GM04504 (cell line): Measurements from ENCODE around the gene APOBEC3H.

Experiments
- DNase-seq: peaks from one replicate; pipeline ENCODE4 v3.0.0-alpha.2; 2012; ENCODE audit warnings: low read depth

APOBEC3H gene

DNA sequence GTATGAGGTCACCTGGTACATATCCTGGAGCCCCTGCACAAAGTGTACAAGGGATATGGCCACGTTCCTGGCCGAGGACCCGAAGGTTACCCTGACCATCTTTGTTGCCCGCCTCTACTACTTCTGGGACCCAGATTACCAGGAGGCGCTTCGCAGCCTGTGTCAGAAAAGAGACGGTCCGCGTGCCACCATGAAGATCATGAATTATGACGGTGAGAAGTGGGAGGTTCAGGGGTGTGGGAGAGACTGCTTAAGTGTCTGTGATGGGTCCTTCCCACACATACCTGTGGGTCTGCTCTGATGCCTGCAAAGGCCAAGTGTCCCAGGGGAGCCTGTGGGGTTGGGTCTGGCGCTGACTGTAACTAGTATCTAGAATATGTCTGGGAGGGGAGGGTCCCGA, 16.0 kb upstream of the APOBEC3H start:
- no peak for DNase-seq

DNA sequence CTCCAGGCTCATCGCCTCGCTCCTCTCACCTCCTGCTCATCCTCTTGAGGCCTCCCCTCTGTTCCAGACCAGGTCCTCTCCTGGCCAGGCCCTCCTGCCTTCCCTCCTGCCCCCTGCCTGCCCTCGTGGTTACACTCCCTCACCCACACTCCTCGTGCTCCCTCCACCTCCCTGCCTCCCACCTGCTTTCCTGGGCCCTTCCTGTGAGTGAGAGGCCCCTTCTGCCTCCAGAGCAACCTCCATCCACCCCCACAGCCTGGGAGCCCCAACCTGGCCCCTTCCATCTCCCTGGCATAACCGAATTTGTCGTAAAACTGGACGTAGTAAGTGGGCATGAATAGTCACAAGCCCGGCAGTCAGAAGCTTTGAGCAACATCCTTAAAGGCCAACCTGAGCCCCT, 15.4 kb upstream of the APOBEC3H start:
- DNase-seq, result no peak

DNA sequence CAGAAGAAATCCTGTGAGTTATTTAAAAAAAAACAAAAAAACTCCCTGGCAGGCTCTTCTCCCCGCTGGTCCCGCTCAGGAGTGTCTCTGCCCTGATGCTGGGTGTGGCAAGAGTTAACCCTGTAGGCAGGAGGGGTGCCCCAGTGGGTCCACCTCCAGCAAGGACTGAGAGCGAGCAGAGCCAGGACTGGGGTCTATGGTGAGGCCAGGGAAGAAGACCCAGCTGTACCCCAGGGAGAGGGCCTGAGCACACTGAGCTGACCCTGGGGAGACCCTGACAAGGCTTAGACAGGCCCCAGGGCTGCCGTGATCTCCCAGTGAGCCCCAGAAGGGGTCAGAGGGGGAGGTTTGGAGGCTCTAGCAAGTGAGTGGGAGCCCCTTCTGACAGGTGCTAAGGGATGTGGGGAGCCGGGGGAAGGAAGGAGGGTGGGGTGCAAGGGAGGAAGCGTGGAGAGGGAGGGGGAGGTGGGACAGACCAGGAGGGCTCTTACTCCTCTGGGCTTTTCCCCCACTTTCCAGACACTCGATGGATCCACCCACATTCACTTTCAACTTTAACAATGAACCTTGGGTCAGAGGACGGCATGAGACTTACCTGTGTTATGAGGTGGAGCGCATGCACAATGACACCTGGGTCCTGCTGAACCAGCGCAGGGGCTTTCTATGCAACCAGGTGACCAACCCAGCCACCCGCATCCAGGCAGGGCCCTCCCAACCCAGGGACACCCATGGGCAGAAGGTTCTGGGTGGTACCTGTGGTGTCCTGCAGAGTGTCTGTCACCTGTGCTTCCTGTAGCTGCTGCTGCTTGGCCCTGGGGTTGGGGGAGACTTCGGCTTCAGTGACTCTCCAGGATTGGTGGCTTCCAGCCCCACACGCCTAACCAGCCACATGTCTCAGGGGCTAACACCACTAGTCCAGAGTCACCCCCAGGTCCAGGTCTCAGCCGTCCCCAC, 13.6 kb upstream of the APOBEC3H start:
- DNase-seq, result no peak

DNA sequence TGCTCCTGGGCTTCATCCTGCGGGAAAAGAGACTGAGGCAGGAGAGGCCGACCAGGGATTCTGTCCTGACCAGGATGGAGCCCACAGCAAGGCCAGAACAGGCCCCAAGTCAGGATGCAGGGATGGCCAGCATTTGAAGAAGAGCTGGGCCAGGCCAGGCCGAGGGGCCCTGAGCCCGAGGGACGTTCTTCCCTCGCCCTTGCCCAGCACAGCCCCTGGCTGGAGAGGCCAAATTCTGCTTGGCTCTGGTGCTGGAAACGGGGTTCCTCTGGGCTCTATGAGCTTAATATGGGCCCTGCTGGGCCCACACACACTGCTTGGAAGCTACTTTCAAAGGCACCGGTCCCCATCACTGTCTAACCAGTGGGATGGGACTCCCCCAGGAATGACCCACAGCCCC, 12.4 kb upstream of the APOBEC3H start:
- no peak for DNase-seq

DNA sequence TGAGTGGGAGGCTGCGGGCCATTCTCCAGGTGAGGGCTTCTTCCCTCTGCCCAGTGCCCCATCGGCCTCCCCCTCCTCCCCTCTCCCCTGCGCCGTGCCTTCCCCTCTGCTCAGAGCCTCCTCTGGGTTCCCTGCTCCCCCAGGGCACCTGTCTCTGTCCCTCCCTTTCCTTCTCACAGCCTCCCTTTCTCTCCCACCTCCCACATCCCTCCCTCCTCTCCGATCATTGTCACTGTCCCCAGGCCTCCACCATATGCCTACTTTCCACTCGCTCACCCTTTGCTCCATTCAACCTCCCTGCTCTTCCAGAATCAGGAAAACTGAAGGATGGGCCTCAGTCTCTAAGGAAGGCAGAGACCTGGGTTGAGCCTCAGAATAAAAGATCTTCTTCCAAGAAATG, 9.9 kb upstream of the APOBEC3H start:
- no peak for DNase-seq

DNA sequence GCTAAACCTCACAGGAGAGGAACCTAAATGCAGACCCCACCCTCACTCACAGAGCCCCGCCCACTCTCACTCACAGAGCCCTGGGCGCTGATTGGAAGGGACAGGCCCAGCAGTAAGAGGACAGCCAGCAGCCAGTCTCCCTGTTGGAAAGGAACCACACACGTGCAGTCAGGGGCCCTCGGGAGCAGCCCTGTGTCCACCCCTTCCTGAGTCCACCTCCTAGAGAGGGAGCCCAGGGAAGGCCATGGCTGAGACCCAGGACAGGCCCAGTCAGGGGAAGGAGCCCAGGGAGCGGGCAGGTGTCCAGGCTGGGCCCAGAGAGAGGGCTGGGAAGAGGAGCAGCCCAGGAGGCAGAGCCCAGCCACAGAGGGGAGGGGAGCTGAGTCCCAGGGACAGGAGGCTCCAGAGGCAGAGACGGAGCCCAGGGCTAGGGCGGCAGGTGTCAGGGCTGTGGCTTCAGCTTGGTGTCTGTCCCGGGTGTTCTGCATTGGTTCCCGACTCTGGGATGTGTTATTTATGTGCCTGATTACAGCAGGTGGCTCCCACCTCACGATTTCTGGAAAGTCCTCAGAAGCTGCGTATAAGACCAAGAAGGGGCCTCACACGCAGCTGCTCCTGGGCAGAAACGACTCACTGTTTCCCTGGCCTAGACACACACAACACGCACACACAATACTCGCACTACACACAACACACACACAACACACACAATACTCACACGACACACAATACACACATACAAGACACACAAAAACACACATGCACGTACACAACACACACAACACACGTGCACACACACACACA, 9.0 kb upstream of the APOBEC3H start:
- DNase-seq, result no peak

DNA sequence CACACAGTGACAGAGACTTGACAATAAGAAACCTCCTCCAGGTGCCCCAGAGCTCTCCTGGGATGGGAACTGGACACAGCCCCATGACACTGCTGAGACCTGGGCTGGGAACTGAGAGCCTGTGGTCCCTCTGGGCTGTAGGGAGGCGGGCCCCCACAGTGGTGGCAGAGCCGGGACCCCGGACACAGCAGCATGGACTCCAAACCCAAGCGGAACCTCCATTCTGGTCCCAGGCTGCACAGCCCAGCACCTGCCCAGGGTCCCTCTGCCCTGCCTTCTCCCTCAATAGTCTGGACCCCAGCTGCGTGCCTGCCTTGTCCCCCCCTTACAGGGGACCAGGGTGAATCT, 8.4 kb upstream of the APOBEC3H start:
- no peak for DNase-seq

DNA sequence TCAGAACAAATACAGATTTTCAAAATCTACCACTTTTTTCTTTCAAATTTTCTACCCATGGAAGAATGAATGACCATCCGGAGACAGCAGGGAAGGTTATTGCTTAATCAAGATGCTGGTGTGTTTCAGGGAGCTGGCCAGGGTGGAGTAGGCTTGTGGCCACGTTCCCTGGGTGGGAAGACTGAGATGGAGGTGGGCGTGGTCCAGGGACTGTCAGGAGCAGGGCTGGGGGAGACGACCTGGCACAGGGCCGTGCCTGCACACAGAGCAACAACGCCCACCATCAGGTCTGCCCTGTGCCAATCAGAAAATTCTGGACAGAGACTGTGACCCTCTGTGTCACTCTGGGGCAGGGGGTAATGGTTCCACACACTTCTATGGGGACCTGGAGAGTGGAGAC, 7.1 kb upstream of the APOBEC3H start:
- no peak for DNase-seq

DNA sequence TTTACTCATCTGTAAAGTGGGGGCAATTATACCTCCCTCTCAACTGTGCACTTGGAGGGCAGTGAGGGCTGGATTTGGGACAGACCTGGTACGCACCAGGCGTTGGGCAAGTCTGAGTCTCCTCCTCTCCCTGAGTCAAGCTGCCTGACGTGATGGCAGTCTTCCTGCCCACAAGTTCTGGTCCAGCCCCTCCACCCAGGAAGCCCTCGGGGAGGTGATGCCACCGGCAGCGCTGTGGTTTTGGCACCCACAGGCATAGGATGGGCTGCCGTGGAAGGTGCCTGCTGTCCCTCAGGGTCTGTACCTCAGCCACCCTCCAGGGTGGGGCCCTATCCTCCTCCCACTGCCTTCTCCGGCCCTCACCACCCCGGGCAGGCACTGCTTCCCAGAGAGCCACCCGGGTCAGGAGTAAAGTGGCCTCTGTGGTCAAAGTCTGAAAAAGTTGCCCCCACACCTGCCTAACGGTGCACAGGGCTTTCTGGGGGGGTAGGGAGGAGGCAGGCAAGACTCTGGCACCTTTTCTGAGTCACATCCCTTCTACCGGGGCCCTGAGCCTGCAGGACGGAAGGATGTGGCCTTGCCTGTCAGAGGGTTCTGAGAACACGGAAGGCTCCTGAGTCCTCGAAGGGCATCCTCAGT, 6.5 kb upstream of the APOBEC3H start:
- no peak for DNase-seq

DNA sequence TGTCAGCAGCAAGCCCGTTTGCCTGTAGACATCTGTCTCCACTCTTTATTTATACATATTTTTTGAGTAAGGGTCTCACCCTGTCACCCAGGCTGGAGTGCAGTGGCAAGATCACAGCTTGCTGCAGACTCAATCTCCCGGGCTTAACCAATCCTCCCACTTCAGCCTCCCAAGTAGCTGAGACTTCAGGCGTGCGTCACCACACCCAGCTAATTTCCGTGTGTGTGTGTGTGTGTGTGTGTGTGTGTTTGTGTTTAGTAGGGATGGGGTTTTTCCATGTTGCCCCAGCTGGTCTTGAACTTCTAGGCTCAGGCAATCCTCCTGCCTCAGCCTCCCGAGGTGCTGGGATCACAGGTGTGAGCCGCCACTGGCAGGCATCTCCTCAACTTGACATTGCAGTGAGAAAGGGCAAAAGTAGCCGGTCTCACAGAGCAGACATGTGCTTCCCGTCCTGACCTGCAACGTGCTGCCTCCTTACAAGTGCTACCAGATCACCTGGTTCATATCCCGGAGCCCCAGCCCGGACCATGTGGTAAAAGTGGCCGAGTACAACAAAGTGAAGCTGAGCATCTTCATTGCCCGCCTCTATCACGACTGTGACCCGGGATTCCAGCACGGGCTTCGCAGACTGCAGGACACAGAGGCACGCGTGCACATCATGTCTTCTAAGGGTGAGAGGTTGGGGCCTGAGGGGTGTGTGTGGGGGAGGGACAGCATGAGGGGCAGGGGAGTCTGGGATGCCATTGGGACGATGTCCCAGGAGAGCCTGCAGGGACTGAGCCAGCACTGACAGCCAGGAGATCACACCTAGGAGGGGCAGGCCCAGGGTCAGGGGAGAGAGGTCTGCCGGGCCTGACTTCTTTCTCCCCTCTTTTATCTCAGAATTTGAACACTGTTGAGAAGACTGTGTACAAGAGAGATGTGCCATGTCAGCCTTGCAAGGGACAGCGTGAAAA, 5.6 kb upstream of the APOBEC3H start:
- no peak for DNase-seq

DNA sequence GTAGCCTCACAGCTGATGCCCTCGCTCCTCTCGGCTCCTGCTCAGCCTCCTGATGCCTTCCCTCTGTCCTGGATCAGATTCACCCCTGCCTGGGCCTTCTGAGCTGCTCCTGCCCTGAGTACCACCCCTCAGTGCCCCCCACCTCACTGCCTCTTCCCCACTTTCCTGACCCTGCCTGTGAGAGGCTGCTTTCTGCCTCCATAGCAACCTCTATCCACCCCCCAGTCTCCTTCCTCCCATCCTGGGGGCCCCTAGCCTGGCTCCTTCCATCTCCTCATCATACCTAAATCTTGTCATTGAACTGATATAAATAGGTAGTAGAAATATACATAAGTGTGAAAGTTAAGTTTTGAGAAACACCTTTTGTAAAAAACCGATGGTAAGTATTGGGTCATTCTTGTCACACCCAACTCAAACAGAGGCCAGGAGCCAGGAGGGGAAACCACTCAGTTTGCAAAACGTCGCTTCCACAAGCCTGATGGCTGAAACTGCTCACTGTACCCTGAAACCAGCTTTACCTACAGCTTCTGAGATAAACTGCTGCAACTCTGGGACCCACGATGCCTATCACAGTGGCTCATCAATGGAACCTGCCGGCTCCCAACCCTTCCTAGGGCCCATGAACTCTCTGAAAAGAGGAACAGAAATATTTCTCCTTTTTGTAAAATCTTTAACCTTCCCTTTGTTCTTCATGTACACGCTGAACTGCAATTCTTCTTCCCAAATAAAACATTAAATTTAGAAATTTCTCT, 4.8 kb upstream of the APOBEC3H start:
- no peak for DNase-seq

DNA sequence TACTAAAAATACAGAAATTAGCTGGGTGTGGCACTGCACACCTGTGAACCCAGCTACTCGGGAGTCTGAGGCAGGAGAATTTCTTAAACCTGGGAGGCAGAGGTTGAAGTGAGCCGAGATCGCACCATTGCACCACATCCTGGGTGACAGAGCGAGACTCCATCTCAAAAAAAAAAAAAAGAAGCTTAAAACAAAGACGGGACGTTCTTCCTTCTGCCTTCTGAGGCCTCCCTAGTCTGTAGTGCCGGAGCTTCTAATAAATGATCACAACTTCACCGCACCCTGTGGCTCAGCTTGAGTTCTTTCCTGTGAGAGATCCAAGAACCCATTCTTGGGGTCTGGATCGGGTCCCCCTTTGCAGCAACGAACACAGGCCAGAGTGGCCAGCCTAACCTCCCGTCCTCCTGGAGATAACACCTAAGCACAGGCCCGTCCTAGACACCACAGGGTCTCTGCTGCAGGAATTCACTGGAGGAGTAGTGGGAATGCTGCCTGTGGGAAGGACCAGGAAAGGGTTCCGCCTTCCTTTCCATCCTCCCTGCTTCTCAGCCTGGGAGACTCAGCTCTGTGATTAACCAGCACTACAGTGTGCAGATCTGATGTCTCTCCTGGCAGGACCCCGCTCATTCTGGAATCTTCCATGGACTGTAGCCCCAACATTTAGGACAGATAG, 2.2 kb upstream of the APOBEC3H start:
- no peak for DNase-seq

DNA sequence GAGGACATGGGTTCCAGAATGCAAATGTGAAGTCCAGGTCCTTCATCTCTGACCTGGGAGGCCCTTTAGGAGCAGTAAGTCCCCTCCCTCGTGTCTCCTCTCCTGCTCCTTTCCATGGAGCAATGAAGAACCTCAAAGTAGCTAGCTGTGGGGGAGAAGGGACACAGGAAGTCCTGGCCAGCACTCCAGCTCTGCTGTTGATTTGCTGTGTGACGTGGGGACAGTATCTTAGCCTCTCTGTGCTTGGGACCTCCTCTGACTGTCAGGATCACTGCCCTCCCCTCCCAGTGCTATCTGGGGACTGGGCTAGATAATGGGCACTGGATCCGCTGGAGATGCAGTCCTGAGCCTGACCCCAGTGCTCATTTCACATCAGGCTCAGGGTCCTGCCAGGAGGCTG, 1.1 kb upstream of the APOBEC3H start:
- DNase-seq, result no peak

DNA sequence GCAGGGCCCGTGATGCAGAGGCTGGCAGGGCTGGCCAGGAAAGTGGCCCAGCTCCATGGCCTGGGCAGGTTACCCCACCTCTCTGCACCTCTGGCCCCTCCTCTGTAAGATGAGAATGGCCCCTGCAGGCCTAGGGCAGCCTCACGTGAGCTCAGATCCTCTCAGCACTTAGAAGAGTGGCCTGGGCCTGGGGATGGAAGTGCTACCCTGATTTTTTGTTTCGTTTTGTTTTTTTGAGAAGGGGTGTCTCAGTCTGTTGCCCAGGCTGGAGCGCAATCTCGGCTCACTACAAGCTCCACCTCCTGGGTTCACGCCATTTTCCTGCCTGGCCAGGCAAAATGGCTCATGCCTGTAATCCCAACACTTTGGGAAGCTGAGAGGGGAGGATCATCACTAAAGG, 982 bp downstream of the APOBEC3H start:
- no peak for DNase-seq

DNA sequence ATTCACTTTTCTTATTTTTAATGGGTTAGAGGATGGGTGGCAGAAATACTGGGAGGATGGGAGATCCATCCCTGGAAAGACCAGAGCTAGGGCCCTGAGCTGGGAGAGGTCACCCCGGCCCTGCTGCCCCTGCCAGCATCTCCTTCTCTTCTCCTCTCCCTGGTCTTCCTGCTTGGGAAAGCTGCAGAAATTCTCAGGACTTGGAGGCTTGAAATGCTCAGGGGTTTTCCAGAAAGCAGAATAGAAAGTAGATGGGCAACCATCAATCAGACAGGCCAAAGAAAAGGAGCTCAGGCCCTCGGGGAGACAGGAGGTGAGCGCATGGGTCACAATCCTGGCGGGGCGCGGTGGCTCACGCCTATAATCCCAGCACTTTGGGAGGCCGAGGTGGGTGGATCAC, 1.5 kb downstream of the APOBEC3H start:
- DNase-seq, result no peak

DNA sequence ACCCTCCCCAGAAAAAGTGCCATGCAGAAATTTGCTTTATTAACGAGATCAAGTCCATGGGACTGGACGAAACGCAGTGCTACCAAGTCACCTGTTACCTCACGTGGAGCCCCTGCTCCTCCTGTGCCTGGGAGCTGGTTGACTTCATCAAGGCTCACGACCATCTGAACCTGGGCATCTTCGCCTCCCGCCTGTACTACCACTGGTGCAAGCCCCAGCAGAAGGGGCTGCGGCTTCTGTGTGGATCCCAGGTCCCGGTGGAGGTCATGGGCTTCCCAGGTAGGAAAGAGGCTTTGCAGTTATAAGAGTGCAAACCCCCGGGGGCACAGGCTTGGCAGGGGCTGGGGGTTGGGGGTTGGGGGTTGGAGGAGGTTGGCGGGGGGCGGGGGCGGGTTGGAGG, 4.2 kb downstream of the APOBEC3H start:
- DNase-seq, result no peak

DNA sequence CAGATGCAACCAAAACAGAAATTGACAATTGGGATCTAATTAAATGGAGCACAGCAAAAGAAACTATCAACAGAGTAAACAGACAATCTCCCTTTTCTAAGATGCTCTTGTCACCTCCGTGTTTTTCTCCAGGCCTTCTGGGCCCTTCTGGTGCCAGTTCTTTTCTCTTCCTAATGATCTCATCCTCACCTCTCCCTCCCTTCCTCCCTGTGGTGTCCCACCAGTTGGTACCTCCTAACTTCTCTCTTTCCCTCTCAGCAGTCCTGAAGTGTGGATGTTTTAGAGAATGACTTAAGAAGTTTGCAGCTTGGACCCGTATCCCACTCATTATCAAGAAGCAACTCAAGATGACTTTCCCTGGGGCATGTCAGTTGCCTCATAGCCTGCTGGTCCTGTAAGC, 6.4 kb downstream of the APOBEC3H start:
- no peak for DNase-seq

DNA sequence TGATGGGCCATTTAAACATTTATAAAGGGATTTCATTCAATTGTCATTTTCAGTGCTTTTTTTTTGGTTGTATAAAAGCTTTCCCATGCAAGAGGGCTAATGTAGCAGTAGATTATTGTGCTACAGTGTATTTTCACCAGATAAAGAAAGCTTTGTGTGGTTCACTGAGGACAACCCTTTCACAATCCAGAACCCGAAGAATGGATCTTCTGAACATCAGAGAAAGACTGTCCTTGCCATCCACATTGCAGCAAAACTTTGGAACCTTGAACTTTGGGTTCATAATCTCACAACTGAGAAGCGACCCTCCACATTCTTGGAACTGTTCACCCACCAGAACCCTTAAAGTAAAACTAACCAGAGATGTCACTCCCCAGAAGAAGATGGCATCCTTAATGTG, 9.3 kb downstream of the APOBEC3H start:
- DNase-seq, result no peak

DNA sequence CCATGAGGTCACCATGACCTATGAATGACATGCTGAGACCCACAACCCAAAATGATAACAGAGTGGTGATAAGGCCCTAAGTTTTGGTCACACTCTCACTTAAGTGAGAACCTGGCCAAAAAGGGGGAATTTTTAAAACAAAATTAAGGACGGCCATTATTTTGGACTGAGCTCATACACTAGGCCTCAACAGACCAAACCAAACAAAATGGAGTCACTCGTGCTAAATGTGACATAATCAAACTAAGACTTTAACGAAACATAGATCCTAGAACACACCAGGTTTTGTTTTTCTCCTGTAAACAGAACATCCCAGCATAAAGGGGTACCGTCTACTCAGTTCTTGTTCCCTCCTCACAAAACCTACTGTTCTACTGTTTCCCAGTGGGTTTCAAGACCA, 11.4 kb downstream of the APOBEC3H start:
- DNase-seq, result no peak

DNA sequence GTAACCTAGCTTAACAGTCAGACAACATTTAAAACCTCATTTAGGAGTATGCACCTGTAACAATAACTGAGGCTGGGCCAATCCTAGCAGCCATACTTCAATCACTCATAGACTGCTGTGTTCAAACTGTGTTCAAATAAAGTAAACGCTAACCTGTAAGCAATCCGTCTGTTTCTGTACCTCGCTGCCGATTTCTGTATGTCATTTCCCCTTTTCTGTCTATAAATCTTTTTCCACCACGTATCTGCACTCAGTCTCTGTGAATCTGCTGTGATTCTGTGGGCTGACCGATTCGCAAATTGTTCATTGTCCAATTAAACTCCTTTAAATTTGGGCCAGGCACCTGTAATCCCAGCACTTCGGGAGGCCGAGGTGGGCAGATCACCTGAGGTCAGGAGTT, 12.3 kb downstream of the APOBEC3H start:
- DNase-seq, result no peak
